GM12801 (cell line): ENCODE results near the gene CX3CL1.

Experiments
- TF ChIP-seq, protein P1 (sequence below): IDR thresholded peaks from one replicate; pipeline ENCODE4 v1.5.1; 2011; ENCODE audit warnings: control low read depth; ENCODE audit not compliant: insufficient read length; ENCODE audit errors: extremely low read depth

The CX3CL1 gene

GRCh38 chr16:57427824-57428223, 55.5 kb downstream of the CX3CL1 start:
- TF ChIP-seq, protein P1, sequence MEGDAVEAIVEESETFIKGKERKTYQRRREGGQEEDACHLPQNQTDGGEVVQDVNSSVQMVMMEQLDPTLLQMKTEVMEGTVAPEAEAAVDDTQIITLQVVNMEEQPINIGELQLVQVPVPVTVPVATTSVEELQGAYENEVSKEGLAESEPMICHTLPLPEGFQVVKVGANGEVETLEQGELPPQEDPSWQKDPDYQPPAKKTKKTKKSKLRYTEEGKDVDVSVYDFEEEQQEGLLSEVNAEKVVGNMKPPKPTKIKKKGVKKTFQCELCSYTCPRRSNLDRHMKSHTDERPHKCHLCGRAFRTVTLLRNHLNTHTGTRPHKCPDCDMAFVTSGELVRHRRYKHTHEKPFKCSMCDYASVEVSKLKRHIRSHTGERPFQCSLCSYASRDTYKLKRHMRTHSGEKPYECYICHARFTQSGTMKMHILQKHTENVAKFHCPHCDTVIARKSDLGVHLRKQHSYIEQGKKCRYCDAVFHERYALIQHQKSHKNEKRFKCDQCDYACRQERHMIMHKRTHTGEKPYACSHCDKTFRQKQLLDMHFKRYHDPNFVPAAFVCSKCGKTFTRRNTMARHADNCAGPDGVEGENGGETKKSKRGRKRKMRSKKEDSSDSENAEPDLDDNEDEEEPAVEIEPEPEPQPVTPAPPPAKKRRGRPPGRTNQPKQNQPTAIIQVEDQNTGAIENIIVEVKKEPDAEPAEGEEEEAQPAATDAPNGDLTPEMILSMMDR = no peak

DNA sequence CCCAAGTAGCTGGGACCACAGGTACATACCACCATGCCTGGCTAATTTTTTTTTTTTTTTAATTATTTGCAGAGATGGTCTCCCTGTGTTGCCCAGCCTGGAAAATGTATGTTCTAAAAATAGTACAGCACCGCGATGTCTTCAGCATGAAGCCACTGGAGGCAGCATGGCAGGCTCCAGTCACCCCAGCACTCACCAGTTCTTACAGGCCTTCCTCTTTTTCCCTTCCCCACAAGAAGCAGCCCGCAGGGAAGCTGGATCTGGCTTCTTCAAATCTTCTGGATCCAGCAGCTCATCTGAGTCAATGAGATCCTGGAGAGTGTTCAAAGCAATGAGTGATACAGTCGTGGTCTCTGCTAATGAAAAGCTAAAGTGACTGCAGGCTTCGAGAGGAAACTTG, 58.7 kb downstream of the CX3CL1 start:
- TF ChIP-seq, protein P1 = no peak

GRCh38 chr16:57432505-57432904, 60.2 kb downstream of the CX3CL1 start:
- TF ChIP-seq, protein P1 = no peak

DNA sequence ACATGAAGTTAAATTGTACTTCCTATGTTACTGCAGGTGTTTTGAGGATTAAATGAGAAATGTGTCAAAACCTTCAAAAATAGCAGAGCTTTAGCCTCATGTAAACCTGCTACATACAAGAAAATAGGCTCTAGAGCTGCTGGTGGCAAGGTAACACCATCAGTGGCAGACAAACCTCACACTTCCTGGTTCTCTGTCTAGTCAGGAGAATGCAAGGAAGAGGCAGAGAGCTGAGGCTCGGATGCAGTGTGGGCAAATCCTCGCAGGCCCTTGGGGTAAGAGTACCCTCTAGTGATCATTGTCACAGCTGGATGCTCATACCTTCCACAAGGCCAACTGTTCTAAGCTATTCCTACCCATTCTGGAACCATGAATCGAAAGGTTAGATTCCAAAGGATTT, 60.7 kb downstream of the CX3CL1 start:
- TF ChIP-seq, protein P1 = no peak

GRCh38 chr16:57434003-57434402, 61.7 kb downstream of the CX3CL1 start:
- TF ChIP-seq, protein P1 = no peak
